Measurements from ENCODE around the gene RALGAPA2.

RALGAPA2 gene

GRCh38 chr20:20712474-20713243, at the start of gene RALGAPA2:
TSS of gene RALGAPA2 (minus strand) at chr20:20712644. CDS start at chr20:20712480, 164 bp downstream.
- DNase-seq: peak; percentile 98

- DNase-seq: no peak
Observed at GRCh38 chr20:20761301-20761700, 48.9 kb upstream of the RALGAPA2 start.

- DNase-seq: no peak
Observed at GRCh38 chr20:20759132-20759531, 46.7 kb upstream of the RALGAPA2 start.

- DNase-seq: no peak
Observed at GRCh38 chr20:20755674-20756319, 43.4 kb upstream of the RALGAPA2 start.

GRCh38 chr20:20755231-20755630, 42.8 kb upstream of the RALGAPA2 start:
- no peak for DNase-seq

- no peak for DNase-seq
Observed at GRCh38 chr20:20754714-20755113, 42.3 kb upstream of the RALGAPA2 start.

- no peak for DNase-seq
Observed at GRCh38 chr20:20752712-20753111, 40.3 kb upstream of the RALGAPA2 start.

GRCh38 chr20:20747298-20747697, 34.9 kb upstream of the RALGAPA2 start:
- DNase-seq: no peak

- DNase-seq: peak; percentile 97
Observed at GRCh38 chr20:20744170-20744725, 31.8 kb upstream of the RALGAPA2 start.

- DNase-seq: peak; percentile 97
Observed at GRCh38 chr20:20743511-20744169, 31.2 kb upstream of the RALGAPA2 start.

- DNase-seq: peak; percentile 80
Observed at GRCh38 chr20:20741087-20742045, 28.9 kb upstream of the RALGAPA2 start.

GRCh38 chr20:20740541-20740940, 28.1 kb upstream of the RALGAPA2 start:
- DNase-seq: no peak

GRCh38 chr20:20737158-20737557, 24.7 kb upstream of the RALGAPA2 start:
- no peak for DNase-seq

GRCh38 chr20:20736303-20736702, 23.9 kb upstream of the RALGAPA2 start:
- no peak for DNase-seq

- DNase-seq: peak; percentile 5
Observed at GRCh38 chr20:20734475-20734948, 22.1 kb upstream of the RALGAPA2 start.

- no peak for DNase-seq
Observed at GRCh38 chr20:20733943-20734342, 21.5 kb upstream of the RALGAPA2 start.

GRCh38 chr20:20732641-20733040, 20.2 kb upstream of the RALGAPA2 start:
- no peak for DNase-seq

- DNase-seq: no peak
Observed at GRCh38 chr20:20731945-20732296, 19.5 kb upstream of the RALGAPA2 start.

GRCh38 chr20:20731000-20731944, 18.8 kb upstream of the RALGAPA2 start:
- no peak for DNase-seq

GRCh38 chr20:20729563-20729962, 17.1 kb upstream of the RALGAPA2 start:
- no peak for DNase-seq

- no peak for DNase-seq
Observed at GRCh38 chr20:20721489-20721888, 9.0 kb upstream of the RALGAPA2 start.
